GM18909 (cell line): Measurements from ENCODE around the gene IFITM10.
"Not testable (repeated sequence)": the region's sequence is repeated elsewhere in the genome, so short reads cannot be mapped to it uniquely, and the experiment has no call there.

ENCODE experiments used
- ATAC-seq: cut with Tn5 transposase; IDR thresholded peaks from one replicate; pipeline ENCODE4 v1.9.1; 2021; ENCODE audit warnings: mild to moderate bottlenecking; ENCODE audit not compliant: unreplicated experiment, poor library complexity

Gene IFITM10

GRCh38 chr11:1778141-1778911 is 27.9 kb upstream of the IFITM10 start:
- no peak for ATAC-seq

GRCh38 chr11:1777737-1778136 is 27.3 kb upstream of the IFITM10 start:
- no peak for ATAC-seq

- no peak for ATAC-seq
Measured at GRCh38 chr11:1776944-1777715, 26.7 kb upstream of the IFITM10 start.

- ATAC-seq, result no peak
Measured at GRCh38 chr11:1776331-1776851, 26.0 kb upstream of the IFITM10 start.

GRCh38 chr11:1774886-1775285 is 24.5 kb upstream of the IFITM10 start:
- ATAC-seq, result no peak

- no peak for ATAC-seq
Measured at GRCh38 chr11:1773994-1774550, 23.7 kb upstream of the IFITM10 start.

GRCh38 chr11:1773131-1773993 is 23.0 kb upstream of the IFITM10 start:
- ATAC-seq, result no peak

GRCh38 chr11:1772270-1773130 is 22.1 kb upstream of the IFITM10 start:
- no peak for ATAC-seq

- no peak for ATAC-seq
Measured at GRCh38 chr11:1771700-1772099, 21.3 kb upstream of the IFITM10 start.

- ATAC-seq, result no peak
Measured at GRCh38 chr11:1771273-1771672, 20.9 kb upstream of the IFITM10 start.

- no peak for ATAC-seq
Measured at GRCh38 chr11:1770528-1770927, 20.1 kb upstream of the IFITM10 start.

- no peak for ATAC-seq
Measured at GRCh38 chr11:1770061-1770460, 19.7 kb upstream of the IFITM10 start.

GRCh38 chr11:1769304-1769936 is 19.0 kb upstream of the IFITM10 start:
- ATAC-seq, result not testable (repeated sequence)

- no peak for ATAC-seq
Measured at GRCh38 chr11:1768141-1768469, 17.7 kb upstream of the IFITM10 start.

GRCh38 chr11:1767399-1768140 is 17.2 kb upstream of the IFITM10 start:
- no peak for ATAC-seq

GRCh38 chr11:1766719-1767398 is 16.5 kb upstream of the IFITM10 start:
- no peak for ATAC-seq

- no peak for ATAC-seq
Measured at GRCh38 chr11:1765871-1766718, 15.7 kb upstream of the IFITM10 start.
